IPS-20b (cell line): ENCODE data around the gene FAM151A.
A peak's percentile ranks its signal among the peaks of the same experiment; 100 is the strongest.

ENCODE experiments used
- H3K27ac ChIP-seq: one replicate; pipeline ENCODE4 v1.5.1; 2013; ENCODE audit warnings: low read length
- H3K27me3 ChIP-seq: 2 replicates; pipeline ENCODE4 v1.6.1; 2013; ENCODE audit warnings: mild to moderate bottlenecking, low read length, inconsistent platforms; ENCODE audit not compliant: insufficient read depth
- H3K36me3 ChIP-seq: 2 replicates; pipeline ENCODE4 v1.6.1; 2013; ENCODE audit warnings: low read depth, mild to moderate bottlenecking, inconsistent platforms, low read length, moderate library complexity; ENCODE audit not compliant: insufficient read depth
- H3K4me1 ChIP-seq: 2 replicates; pipeline ENCODE4 v1.6.1; 2013; ENCODE audit warnings: mild to moderate bottlenecking, control low read depth, inconsistent platforms, low read length, moderate library complexity; ENCODE audit not compliant: insufficient read depth
- H3K4me3 ChIP-seq: 2 replicates; pipeline ENCODE4 v1.5.1; 2013; ENCODE audit warnings: mild to moderate bottlenecking, low read length, inconsistent platforms
- H3K9ac ChIP-seq: 2 replicates; pipeline ENCODE4 v1.6.1; 2013; ENCODE audit warnings: low read depth, mild to moderate bottlenecking, inconsistent platforms, low read length, moderate library complexity
- H3K9me3 ChIP-seq: 2 replicates; pipeline ENCODE4 v1.6.1; 2013; ENCODE audit warnings: mild to moderate bottlenecking, low read depth, low read length, inconsistent platforms; ENCODE audit not compliant: insufficient read depth

Gene FAM151A

DNA sequence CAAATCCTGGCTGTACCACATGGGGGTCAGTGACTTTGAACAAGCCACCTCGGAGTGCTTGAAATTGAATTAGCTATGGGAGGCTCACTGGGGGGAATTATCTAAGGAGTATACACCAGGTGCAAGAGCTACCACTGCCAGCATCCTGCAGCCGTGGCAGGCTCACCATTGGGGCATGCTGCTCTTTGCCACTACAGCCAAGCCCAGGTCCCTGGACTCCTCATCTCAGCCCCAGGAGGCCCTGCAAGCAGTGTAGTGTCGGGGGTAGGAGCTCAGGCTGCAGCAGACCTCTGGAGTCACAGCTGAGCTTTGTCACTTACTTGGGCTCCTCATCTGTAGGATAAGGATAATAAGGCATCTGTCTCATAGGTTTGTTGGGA, 40.0 kb downstream of the FAM151A start:
- Histone ChIP-seq H3K36me3 (no peaks in the 10 kb centered on the region), H3K27me3 (no peaks in the 10 kb centered on the region), H3K9me3 (no peaks in the 10 kb centered on the region), H3K27ac (no peak overlapping the region), H3K4me1 (peaks cover 20% of the 10 kb centered on the region; the same call in 1 of the 2 replicates), H3K4me3 (no peak overlapping the region; the same call in 1 of the 2 replicates), H3K9ac (peak overlapping the region; percentile 22; the same call in 1 of the 2 replicates)

- H3K9ac ChIP-seq: peak overlapping the region; percentile 22; the same call in 1 of the 2 replicates
- no peaks in the 10 kb centered on the region for H3K27me3 ChIP-seq
- no peaks in the 10 kb centered on the region for H3K9me3 ChIP-seq
- H3K27ac ChIP-seq: no peak overlapping the region
- H3K4me3 ChIP-seq: no peak overlapping the region; the same call in 1 of the 2 replicates
- H3K36me3 ChIP-seq: no peaks in the 10 kb centered on the region
- H3K4me1 ChIP-seq: peaks cover 20% of the 10 kb centered on the region; the same call in 1 of the 2 replicates
Measured at GRCh38 chr1:54582566-54583306, 40.6 kb downstream of the FAM151A start.

DNA sequence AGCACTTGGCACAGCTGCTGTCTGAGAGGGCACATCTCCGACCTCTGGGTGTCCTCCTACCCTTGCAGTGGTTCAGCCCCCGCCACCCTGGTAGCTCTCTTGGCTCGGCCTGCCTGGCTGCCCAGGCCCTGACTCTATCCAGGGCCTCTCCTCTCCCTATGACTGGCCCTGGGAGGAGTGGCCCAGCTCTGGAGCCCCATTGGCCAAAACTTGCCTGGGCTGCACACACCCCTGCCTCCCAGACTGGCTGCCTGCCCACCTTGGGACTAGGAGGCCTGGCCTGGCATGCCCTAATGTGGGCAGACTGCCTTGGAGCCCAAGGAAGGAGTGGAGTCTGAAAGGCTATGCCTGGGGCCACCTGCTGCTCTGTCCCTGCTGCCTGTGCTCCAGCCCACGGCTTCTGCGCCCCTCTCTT, 41.7 kb downstream of the FAM151A start:
- Histone ChIP-seq H3K4me3 (no peak overlapping the region), H3K36me3 (no peaks in the 10 kb centered on the region), H3K9me3 (no peaks in the 10 kb centered on the region), H3K4me1 (peaks cover 20% of the 10 kb centered on the region; the same call in 1 of the 2 replicates), H3K27me3 (no peaks in the 10 kb centered on the region), H3K27ac (no peak overlapping the region), H3K9ac (no peak overlapping the region)

DNA sequence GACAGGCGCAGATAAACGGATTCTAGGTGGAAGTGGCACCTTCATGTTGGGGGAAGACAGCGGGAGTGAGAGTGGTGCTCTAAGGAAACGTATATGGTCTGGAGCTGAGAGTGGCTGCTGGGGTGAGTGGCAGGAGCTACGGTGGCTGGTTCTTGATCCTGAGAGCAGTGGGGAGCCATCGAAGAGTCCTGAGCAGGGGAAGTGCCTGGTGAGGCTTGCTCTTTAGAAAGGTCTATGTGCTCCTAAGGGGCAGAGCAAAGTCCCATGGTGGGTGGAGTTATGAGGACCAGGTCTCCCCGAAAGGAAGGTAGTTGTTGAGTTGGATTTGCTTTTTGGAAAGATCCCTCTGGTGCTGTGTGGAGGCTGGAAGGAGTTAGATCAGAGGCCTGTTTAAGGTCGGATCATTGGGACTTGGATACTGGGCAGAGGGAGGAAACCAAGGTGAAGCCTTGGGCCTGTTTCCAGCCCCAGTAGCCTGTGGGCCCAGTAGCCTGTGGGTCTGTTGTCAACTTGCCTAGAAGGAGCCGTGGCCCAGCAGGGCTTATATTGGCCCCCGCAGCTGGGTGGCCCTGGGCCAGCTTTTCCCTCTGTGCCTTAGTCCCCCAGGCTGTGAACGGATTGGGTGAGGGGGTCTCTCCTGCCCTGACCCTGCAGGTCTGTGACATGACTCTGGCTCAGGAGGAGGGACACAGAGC, 42.3 kb downstream of the FAM151A start:
- H3K27ac ChIP-seq: no peak overlapping the region

GRCh38 chr1:54579337-54579781, 44.0 kb downstream of the FAM151A start:
- Histone ChIP-seq H3K9ac (peak overlapping the region; percentile 45; the same call in 1 of the 2 replicates), H3K27ac (no peak overlapping the region), H3K36me3 (no peaks in the 10 kb centered on the region), H3K27me3 (no peaks in the 10 kb centered on the region), H3K4me3 (no peak overlapping the region), H3K9me3 (no peaks in the 10 kb centered on the region), H3K4me1 (peaks cover 26% of the 10 kb centered on the region; the same call in 1 of the 2 replicates)

More for the DNA sequence above, 42.3 kb downstream of the FAM151A start:
- Histone ChIP-seq H3K4me3 (no peak overlapping the region), H3K9ac (no peak overlapping the region), H3K4me1 (peaks cover 20% of the 10 kb centered on the region; the same call in 1 of the 2 replicates), H3K36me3 (no peaks in the 10 kb centered on the region), H3K27me3 (no peaks in the 10 kb centered on the region), H3K9me3 (no peaks in the 10 kb centered on the region)

DNA sequence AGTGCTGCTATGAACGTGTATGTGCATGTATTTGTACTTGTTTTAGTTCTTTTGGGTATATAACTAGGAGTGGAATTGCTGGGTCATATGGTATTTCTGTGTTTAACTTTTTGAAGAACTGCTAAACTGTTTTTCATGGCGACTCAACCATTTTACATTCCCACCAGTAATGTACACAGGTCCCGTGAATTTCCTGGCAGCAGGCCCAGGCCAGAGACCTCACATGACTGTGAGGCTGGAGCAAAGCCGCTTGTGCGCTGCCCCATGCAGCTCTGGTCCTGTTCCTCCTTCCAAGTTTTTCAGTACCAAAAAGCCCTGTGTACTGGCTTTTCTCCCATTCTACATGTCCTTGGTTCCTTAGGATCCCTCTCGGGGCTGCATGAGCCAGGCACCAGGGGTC, 45.7 kb downstream of the FAM151A start:
- no peak overlapping the region for H3K9ac ChIP-seq

GRCh38 chr1:54575605-54576290, 47.6 kb downstream of the FAM151A start:
- no peaks in the 10 kb centered on the region for H3K27me3 ChIP-seq
- H3K27ac ChIP-seq: no peak overlapping the region
- no peaks in the 10 kb centered on the region for H3K9me3 ChIP-seq
- H3K4me3 ChIP-seq: no peak overlapping the region
- no peak overlapping the region for H3K9ac ChIP-seq
- H3K36me3 ChIP-seq: no peaks in the 10 kb centered on the region
- peaks cover 24% of the 10 kb centered on the region; the same call in 1 of the 2 replicates for H3K4me1 ChIP-seq

More for the DNA sequence above, 45.7 kb downstream of the FAM151A start:
- Histone ChIP-seq H3K27me3 (no peaks in the 10 kb centered on the region), H3K36me3 (no peaks in the 10 kb centered on the region), H3K9me3 (no peaks in the 10 kb centered on the region), H3K4me1 (peaks cover 16% of the 10 kb centered on the region; the same call in 1 of the 2 replicates), H3K27ac (no peak overlapping the region), H3K4me3 (no peak overlapping the region)

DNA sequence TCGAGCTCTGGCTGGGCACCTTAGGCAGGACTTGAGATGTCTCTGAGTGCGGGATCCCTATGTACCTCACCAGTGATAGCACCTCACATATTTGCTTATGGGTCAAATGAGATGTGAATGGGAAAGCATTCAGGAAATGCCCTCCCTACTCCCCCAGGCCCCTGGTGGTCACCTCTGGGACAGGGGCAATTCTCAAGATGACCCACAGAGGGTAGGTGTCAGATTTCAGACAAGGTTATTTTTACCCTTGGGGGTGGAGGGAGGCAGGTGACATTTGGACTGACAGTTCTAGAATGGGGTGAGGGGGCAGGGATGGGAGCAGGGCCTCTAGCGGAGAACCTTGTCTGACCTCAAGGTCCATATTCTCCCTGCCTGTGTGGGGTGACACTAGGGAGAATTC, 48.2 kb downstream of the FAM151A start:
- H3K27me3 ChIP-seq: no peaks in the 10 kb centered on the region
- no peaks in the 10 kb centered on the region for H3K36me3 ChIP-seq
- H3K4me1 ChIP-seq: peaks cover 26% of the 10 kb centered on the region; the same call in 1 of the 2 replicates
- no peak overlapping the region for H3K4me3 ChIP-seq
- no peak overlapping the region for H3K27ac ChIP-seq
- no peaks in the 10 kb centered on the region for H3K9me3 ChIP-seq
- no peak overlapping the region for H3K9ac ChIP-seq

GRCh38 chr1:54574158-54574778, 49.1 kb downstream of the FAM151A start:
- H3K27me3 ChIP-seq: no peaks in the 10 kb centered on the region
- no peak overlapping the region for H3K4me3 ChIP-seq
- no peak overlapping the region for H3K27ac ChIP-seq
- H3K9ac ChIP-seq: no peak overlapping the region
- no peaks in the 10 kb centered on the region for H3K9me3 ChIP-seq
- H3K36me3 ChIP-seq: no peaks in the 10 kb centered on the region
- peaks cover 35% of the 10 kb centered on the region; the same call in 1 of the 2 replicates for H3K4me1 ChIP-seq

GRCh38 chr1:54572542-54572850, 50.8 kb downstream of the FAM151A start:
- Histone ChIP-seq H3K4me3 (no peak overlapping the region), H3K9ac (no peak overlapping the region), H3K4me1 (peaks cover 29% of the 10 kb centered on the region; the same call in 1 of the 2 replicates), H3K9me3 (no peaks in the 10 kb centered on the region), H3K27ac (no peak overlapping the region), H3K36me3 (no peaks in the 10 kb centered on the region), H3K27me3 (no peaks in the 10 kb centered on the region)
